GM10266 (cell line): ENCODE data around the gene IFNL3.
"Not testable (repeated sequence)": the region's sequence is repeated elsewhere in the genome, so short reads cannot be mapped to it uniquely, and the experiment has no call there.

Source experiments
- DNase-seq: peaks from one replicate; pipeline ENCODE4 v3.0.0; 2012; ENCODE audit errors: extremely low spot score
- CTCF ChIP-seq: IDR thresholded peaks from 2 replicates; pipeline ENCODE4 v1.5.1; 2012; ENCODE audit warnings: mild to moderate bottlenecking, low read depth; ENCODE audit not compliant: control insufficient read depth, insufficient read depth; ENCODE audit errors: missing control alignments

Gene IFNL3

GRCh38 chr19:39248806-39249205 is 4.0 kb upstream of the IFNL3 start, which contains the start of gene IFNL4:
TSS of gene IFNL4 (minus strand) at chr19:39248856.
- TF ChIP-seq CTCF: no peak
- no peak for DNase-seq

GRCh38 chr19:39247701-39248664 is 3.2 kb upstream of the IFNL3 start:
- no peak for TF ChIP-seq CTCF
- no peak for DNase-seq

- no peak for DNase-seq
- TF ChIP-seq CTCF: no peak
Observed at GRCh38 chr19:39246951-39247669, 2.3 kb upstream of the IFNL3 start.

- DNase-seq: not testable (repeated sequence)
Observed at GRCh38 chr19:39245166-39245565, 360 bp upstream of the IFNL3 start.

- not testable (repeated sequence) for DNase-seq
Observed at GRCh38 chr19:39243741-39244140, 1.1 kb downstream of the IFNL3 start.

GRCh38 chr19:39240421-39240820 is 4.4 kb downstream of the IFNL3 start:
- DNase-seq: no peak
- no peak for TF ChIP-seq CTCF

GRCh38 chr19:39238944-39239343 is 5.9 kb downstream of the IFNL3 start:
- no peak for TF ChIP-seq CTCF

GRCh38 chr19:39238209-39238608 is 6.6 kb downstream of the IFNL3 start:
- no peak for DNase-seq
- TF ChIP-seq CTCF: no peak

More at GRCh38 chr19:39238944-39239343, 5.9 kb downstream of the IFNL3 start:
- no peak for DNase-seq
